HG03565 (cell line): ENCODE results near the gene PABPC5.

Experiments
- ATAC-seq: cut with Tn5 transposase; IDR thresholded peaks from one replicate; pipeline ENCODE4 v1.9.1; 2021; ENCODE audit warnings: mild to moderate bottlenecking, moderate library complexity; ENCODE audit not compliant: unreplicated experiment

PABPC5 gene

DNA sequence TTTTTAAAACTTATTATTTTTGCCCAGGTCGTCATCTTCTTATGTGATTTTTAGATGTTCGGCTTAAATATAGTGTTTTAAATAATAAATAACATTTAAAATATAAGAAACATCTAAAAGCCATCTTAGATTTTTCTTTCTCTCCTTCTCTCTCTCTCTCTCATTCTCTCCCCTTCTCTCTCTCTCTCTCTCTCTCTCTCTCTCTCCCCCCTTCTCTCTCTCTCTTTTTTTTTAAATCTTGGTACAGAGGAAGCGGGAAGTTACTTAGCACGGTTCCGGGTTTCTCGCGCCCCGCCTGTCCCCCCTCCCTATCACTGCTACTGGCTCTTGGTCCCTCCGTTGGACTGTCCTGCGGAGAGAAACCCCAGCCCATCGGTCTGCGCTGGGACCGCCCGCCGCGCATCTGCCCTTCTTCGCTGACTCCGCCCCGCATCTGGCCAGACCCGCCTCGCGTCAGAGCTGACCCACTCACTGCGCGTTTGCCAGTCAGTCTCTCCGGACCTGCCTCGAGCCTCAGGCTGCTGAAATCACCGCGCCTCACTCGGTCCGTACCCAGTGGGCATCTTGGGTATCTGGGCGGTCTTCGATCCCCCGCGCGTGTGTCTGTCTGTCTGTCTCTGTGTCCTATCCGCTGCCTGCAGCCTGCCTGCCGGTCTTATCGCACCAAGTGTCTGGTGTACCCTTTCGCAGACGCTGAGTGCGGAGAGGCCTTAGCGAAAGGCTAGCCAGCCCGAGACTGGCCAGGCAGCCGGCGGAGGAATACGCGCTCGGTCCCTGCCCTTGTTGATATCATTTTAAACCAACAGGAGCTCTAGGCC, at the start of gene PABPC5:
TSS of gene PABPC5 (plus strand) at position 489 of the 818 bp plus-strand sequence. CDS start 739 bp downstream, outside the sequence.
- ATAC-seq, result no peak

DNA sequence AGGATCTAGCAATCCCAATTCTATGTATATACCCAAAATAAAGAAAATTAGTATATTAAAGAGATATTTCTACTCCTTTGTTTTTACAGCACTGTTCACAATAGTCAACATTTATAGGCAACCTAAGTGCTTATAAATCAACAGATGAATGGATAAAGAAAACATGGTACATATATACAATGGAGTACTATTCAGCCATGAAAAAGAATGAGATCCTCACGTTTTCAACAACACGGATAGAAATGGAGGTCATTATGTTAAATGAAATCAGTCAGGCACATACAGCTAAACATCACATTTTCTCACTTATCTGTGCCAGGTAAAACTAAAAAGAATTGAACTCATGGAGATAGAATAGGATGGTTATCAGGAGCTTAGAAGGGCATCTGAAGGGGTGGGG, 45.6 kb upstream of the PABPC5 start:
- no peak for ATAC-seq

DNA sequence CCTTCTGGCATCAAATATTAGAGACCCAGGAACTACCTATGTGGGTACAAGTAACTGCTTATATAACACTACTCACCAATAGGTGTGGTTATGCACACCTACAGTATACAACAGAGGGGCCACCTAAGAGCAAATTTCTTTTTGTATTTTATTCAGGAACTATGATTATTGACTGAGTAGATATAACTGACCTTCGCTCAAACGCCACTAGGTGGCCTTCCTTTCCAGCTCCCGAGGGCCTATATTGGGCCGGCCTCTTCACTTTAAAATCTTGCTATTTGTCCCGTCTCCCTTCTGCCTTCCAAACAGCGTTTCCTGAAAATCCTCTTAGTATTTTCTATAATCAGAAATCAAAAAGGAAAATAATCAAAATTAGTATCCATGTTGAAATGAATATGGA, 19.9 kb upstream of the PABPC5 start:
- ATAC-seq, result no peak

DNA sequence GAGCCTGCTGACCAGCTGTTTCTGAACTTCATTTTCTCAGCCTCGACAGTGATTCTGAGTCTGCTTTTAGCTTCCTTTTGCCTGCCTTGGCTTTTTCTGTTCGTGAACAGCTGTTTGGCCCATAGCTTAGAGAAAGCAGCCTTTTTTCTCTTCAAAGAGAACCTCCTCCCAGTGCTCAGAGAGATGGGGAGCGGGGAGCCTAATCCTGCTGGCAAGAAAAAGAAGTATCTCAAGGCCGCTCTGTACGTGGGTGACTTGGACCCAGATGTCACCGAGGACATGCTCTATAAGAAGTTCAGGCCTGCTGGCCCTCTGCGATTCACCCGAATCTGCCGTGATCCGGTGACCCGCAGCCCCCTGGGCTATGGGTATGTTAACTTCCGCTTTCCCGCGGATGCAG, 756 bp downstream of the PABPC5 start:
- ATAC-seq, result no peak
